ENCODE measurements around the gene PPP1R12C. TPM values are rescaled to one million over a fixed set of nuclear protein-coding genes. Genes with fewer than 3 reads are reported as not detected.
A peak's percentile ranks its signal among the peaks of the same experiment; 100 is the strongest.

Gene PPP1R12C
- total RNA-seq, result 100 to 1,000 TPM in 1 of 4 donors, 10 to 100 TPM in 3; 51.7 to 126 (median 78.7) TPM

DNA sequence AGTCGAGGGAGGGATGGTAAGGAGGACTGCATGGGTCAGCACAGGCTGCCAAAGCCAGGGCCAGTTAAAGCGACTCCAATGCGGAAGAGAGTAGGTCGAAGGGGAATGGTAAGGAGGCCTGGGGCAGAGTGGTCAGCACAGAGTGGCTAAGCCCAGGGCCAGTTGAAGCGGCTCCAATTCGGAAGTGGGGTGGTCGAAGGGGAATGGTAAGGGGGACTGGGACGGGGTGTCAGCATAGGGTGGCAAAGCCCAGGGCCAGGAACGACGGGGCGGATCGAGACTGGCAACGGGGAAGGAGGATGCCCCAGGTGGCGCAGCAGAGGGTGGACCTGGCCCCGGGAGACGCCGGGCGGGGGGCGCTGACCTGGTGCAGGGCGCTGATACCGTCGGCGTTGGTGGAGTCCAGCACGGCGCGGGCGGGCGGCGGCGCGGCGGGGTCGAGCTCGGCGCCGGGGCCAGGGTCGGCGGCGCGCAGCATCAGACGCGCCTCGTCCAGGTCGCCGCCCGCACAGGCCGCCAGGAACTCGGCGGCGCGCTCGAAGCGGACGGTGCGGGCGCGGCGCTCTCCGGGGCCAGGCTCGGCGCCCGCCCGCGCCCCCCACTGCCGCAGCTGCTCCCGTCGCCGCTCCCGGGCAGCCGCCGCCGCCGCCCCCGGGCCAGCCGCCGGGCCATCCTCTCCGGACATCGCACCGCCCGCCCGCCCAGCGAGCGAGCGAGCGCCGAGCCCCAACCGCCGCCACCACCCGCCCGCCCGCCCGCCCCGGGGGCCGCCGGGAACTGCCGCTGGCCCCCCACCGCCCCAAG is at the start of gene PPP1R12C:
PPP1R12C (minus strand) TSS at position 779 of the 804 bp plus-strand sequence; CDS start at position 685, 94 bp downstream.
- Histone ChIP-seq H3K4me1 (peaks cover 56% of the 10 kb centered on the region), H3K27me3 (no peaks in the 10 kb centered on the region), H3K4me3 (peak within 1 kb of the TSS; percentile 69), H3K36me3 (peaks cover 6% of the 10 kb centered on the region), H3K27ac (peak within 1 kb of the TSS; percentile 80), H3K9me3 (no peaks in the 10 kb centered on the region)
- DNase-seq (ENCODE audit: low spot score in 2 of 2), result no peak
- WGBS, result under 1% methylated on average over 22 of the region's 97 CpGs
- TF ChIP-seq POLR2AphosphoS5 (IDR thresholded peaks at IDR 0.05), result no peak
- peak in 1 of 2 donors; percentile 34 for TF ChIP-seq POLR2A (IDR thresholded peaks at IDR 0.05)

DNA sequence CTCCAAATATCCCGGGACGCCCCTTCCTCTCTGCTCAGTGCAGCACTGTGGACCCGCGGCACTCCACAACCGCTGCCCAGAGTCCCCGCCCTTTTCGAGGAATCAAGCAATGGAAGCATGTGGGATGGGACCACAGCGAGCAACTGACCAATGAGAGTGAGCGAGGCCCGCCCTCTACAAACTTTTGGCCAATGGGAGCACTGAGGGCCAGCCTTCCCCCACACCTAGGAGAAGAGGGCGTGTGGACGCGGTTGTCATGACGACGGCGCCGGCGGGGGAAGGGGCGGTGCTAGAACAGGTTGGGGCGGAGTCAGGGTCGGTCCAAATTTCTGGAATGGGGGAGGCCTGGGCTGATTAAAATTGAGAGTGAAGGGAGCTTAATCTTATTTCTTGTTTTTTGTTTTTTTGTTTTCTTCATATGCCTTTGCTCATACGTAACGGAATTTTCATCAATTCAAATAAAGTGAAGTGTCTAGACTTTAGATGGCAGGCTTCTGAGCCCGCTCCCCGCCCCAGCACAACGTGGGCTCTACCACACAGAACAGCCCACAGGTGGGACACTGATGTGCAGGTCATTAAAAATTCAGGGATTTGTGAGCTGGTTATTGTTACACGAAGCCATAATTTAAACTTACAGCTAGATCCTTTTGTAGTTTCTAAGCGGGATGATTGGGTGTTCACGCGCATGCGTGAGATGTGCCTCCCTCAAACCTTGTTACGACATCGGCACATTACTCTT is 49.3 kb upstream of the PPP1R12C start, which contains the start of gene DNAAF3:
DNAAF3 (minus strand) TSS at position 84 of the 739 bp plus-strand sequence. CDS start 200 bp downstream, outside the sequence.
- under 1% methylated on average over 33 of the region's 33 CpGs for WGBS
- no peak within 1 kb of the TSS for H3K27ac ChIP-seq
- peak within 1 kb of the TSS; percentile 53 for H3K4me3 ChIP-seq
- peaks cover 80% of the 10 kb centered on the region for H3K27me3 ChIP-seq
- no peaks in the 10 kb centered on the region for H3K36me3 ChIP-seq
- DNase-seq (ENCODE audit: low spot score in 2 of 2), result peak; percentile 93 to 95
- TF ChIP-seq POLR2AphosphoS5 (IDR thresholded peaks at IDR 0.05) (no peak), EP300 (IDR thresholded peaks at IDR 0.05) (no peak)
- H3K9me3 ChIP-seq, result no peaks in the 10 kb centered on the region
- H3K4me1 ChIP-seq, result peaks cover 14% of the 10 kb centered on the region

DNA sequence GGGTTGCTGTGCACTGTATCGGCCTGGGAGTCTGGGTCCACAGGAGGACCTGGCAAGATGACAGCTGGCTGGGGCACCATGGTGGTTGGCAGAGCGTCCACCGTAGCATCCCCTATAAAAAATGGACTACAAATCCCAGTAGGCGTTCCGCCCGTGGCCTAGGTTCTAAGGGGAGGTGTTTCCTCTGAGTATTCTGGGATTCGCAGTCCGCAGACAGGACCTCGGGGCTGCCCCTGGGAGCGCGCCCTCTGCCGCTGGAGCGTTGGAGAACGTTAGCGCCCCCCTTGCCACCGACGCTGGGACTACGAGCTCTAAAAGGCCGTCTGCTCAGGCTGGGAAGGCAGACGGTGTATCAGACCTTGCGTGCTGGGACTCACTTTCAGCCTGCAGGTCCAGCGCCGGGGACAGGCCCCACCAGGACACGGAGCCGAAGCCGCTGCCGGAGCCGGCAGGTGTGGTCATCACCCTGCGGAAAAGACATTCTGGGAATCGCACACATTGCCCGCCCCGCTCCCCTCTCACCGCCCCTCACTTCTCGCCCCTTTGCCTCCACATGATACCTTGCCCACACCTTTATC is 48.6 kb upstream of the PPP1R12C start:
- TF ChIP-seq CTCF (IDR thresholded peaks at IDR 0.05) (no peak), EP300 (IDR thresholded peaks at IDR 0.05) (no peak), POLR2A (IDR thresholded peaks at IDR 0.05) (no peak), POLR2AphosphoS5 (IDR thresholded peaks at IDR 0.05) (no peak)
- H3K4me1 ChIP-seq, result peaks cover 14% of the 10 kb centered on the region
- H3K4me3 ChIP-seq, result peak overlapping the region; percentile 53
- H3K27me3 ChIP-seq, result peaks cover 81% of the 10 kb centered on the region
- no peak for DNase-seq (ENCODE audit: low spot score in 2 of 2)
- no peak overlapping the region for H3K27ac ChIP-seq
- no peaks in the 10 kb centered on the region for H3K36me3 ChIP-seq
- 2% methylated on average over 7 of the region's 34 CpGs for WGBS
- no peaks in the 10 kb centered on the region for H3K9me3 ChIP-seq

DNA sequence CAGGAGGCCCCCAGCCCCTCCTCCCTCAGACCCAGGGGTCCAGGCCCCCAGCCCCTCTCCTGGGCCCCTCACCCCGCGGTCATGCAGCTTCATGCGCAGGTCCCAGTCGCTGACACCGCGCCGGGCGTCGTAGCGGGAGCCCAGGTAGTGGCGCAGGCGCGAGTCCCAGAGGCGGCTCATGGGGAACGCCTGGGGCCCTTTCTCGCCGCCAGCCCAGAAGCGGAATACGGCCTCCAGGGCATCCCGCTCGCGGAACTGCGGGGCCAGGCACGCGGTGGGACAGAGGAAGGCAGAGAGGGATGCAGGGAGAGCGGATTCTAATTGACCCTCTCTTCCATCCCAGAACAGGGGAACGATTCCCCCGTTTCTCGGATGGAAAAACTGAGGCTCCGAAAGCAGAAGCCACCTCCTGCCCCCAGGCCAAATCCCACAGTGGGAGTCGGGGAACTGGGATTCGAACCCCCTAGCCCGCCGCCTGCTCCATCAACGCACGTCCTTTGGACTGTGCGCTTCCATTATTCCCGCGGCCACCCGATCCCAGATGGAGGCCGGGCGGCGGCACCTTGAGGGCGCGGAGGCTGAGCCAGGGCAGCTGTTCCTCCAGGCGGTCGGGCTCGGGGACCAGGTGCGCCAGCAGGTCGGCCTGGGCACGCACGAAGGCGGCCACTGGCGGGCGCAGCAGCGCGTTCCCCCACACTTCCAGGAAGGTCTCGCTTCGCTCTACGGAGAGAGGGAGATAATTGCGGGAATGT is 44.3 kb upstream of the PPP1R12C start:
- peaks cover 70% of the 10 kb centered on the region for H3K27me3 ChIP-seq
- WGBS, result 40% methylated on average over 13 of the region's 61 CpGs
- no peak overlapping the region for H3K27ac ChIP-seq
- peaks cover 31% of the 10 kb centered on the region for H3K4me1 ChIP-seq
- no peak for DNase-seq (ENCODE audit: low spot score in 2 of 2)
- no peaks in the 10 kb centered on the region for H3K36me3 ChIP-seq
- no peaks in the 10 kb centered on the region for H3K9me3 ChIP-seq
- H3K4me3 ChIP-seq, result no peak overlapping the region
- TF ChIP-seq POLR2AphosphoS5 (IDR thresholded peaks at IDR 0.05) (no peak), POLR2A (IDR thresholded peaks at IDR 0.05) (no peak), CTCF (IDR thresholded peaks at IDR 0.05) (no peak), EP300 (IDR thresholded peaks at IDR 0.05) (no peak)

DNA sequence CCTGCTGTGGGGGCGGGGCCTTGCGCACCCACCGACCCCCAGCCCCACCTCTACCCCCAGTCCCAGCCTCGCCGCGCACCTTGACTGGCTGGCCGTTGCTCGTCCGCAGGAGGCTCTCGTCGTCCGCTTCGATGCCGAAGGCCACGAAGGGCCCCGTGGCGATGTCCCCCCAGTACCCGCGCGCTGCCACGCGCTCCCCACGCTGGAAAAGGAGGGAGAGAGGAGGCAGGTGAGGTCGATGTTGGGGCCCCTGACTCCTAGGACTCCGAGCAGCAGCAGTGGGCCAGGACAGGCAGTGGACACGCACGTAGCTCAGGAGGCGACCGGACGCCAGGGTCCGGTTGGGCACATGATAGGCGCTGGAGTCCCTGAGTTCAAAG is 43.5 kb upstream of the PPP1R12C start:
- Histone ChIP-seq H3K4me3 (no peak overlapping the region), H3K27ac (no peak overlapping the region), H3K36me3 (no peaks in the 10 kb centered on the region), H3K27me3 (peaks cover 70% of the 10 kb centered on the region), H3K4me1 (peaks cover 35% of the 10 kb centered on the region), H3K9me3 (no peaks in the 10 kb centered on the region)
- TF ChIP-seq CTCF (IDR thresholded peaks at IDR 0.05), result no peak
- no peak for TF ChIP-seq POLR2A (IDR thresholded peaks at IDR 0.05)
- no peak for TF ChIP-seq POLR2AphosphoS5 (IDR thresholded peaks at IDR 0.05)
- TF ChIP-seq EP300 (IDR thresholded peaks at IDR 0.05), result no peak
- 17% methylated on average over 10 of the region's 32 CpGs for WGBS
- no peak for DNase-seq (ENCODE audit: low spot score in 2 of 2)
